ENCODE data around the gene OLIG1. TPM values are rescaled to one million over a fixed set of nuclear protein-coding genes. Genes with fewer than 3 reads are reported as not detected.

Gene OLIG1
- total RNA-seq, 2 experiments from 2014 or later: 0.61 TPM; not detected in 1

- H3K27ac Mint-ChIP-seq: no peak overlapping the region
- no peak overlapping the region for H3K4me3 Mint-ChIP-seq
- intact Hi-C loops (cut with micrococcal nuclease): loop anchor here (10.0 kb wide), 1 partner anchor 95 kb away; no protein-coding TSS in a partner anchor
- CTCF ChIA-PET: interaction anchor here (0.8 to 1.0 kb wide), 2 partner anchors 90 to 145 kb away, joined by 3 read pairs; no protein-coding TSS in a partner anchor
- TF ChIP-seq, protein P1, sequence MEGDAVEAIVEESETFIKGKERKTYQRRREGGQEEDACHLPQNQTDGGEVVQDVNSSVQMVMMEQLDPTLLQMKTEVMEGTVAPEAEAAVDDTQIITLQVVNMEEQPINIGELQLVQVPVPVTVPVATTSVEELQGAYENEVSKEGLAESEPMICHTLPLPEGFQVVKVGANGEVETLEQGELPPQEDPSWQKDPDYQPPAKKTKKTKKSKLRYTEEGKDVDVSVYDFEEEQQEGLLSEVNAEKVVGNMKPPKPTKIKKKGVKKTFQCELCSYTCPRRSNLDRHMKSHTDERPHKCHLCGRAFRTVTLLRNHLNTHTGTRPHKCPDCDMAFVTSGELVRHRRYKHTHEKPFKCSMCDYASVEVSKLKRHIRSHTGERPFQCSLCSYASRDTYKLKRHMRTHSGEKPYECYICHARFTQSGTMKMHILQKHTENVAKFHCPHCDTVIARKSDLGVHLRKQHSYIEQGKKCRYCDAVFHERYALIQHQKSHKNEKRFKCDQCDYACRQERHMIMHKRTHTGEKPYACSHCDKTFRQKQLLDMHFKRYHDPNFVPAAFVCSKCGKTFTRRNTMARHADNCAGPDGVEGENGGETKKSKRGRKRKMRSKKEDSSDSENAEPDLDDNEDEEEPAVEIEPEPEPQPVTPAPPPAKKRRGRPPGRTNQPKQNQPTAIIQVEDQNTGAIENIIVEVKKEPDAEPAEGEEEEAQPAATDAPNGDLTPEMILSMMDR (IDR thresholded peaks at IDR 0.05): no peak
- no peak for DNase-seq
- H3K36me3 Mint-ChIP-seq (ENCODE audit: low read depth): no peaks in the 10 kb centered on the region
- peaks cover 63% of the 10 kb centered on the region for H3K27me3 Mint-ChIP-seq
- ATAC-seq: no peak
- POLR2A ChIA-PET: no interaction called here
- no peaks in the 10 kb centered on the region for H3K9me3 Mint-ChIP-seq
- peaks cover 24% of the 10 kb centered on the region for H3K4me1 Mint-ChIP-seq (ENCODE audit: low read depth)
These were observed 39.9 kb upstream of the OLIG1 start for GRCh38 chr21:33029975-33030461.

- peaks cover 58% of the 10 kb centered on the region for H3K27me3 Mint-ChIP-seq
- DNase-seq: no peak
- no peaks in the 10 kb centered on the region for H3K36me3 Mint-ChIP-seq (ENCODE audit: low read depth)
- ChIA-PET POLR2A (no interaction called here), CTCF (interaction anchor here (0.8 kb wide), 1 partner anchor 146 kb away, joined by 3 read pairs; no protein-coding TSS in a partner anchor)
- intact Hi-C loops (cut with micrococcal nuclease): no loop called here
- H3K4me3 Mint-ChIP-seq: no peak overlapping the region
- no peak for ATAC-seq
- no peaks in the 10 kb centered on the region for H3K9me3 Mint-ChIP-seq
- TF ChIP-seq, protein P1 (IDR thresholded peaks at IDR 0.05): no peak
- H3K4me1 Mint-ChIP-seq (ENCODE audit: low read depth): peaks cover 22% of the 10 kb centered on the region
- H3K27ac Mint-ChIP-seq: no peak overlapping the region
These were observed 39.3 kb upstream of the OLIG1 start for GRCh38 chr21:33030633-33031032.

GRCh38 chr21:33031152-33031911 lies 38.6 kb upstream of the OLIG1 start:
- intact Hi-C loops (cut with micrococcal nuclease): no loop called here
- no peak for DNase-seq

GRCh38 chr21:33032434-33033047 lies 37.4 kb upstream of the OLIG1 start:
- Mint-ChIP-seq H3K27me3 (peaks cover 45% of the 10 kb centered on the region), H3K4me1 (ENCODE audit: low read depth) (peaks cover 21% of the 10 kb centered on the region), H3K27ac (no peak overlapping the region), H3K4me3 (no peak overlapping the region), H3K36me3 (ENCODE audit: low read depth) (no peaks in the 10 kb centered on the region), H3K9me3 (no peaks in the 10 kb centered on the region)
- DNase-seq: no peak
- intact Hi-C loops (cut with micrococcal nuclease): no loop called here
- TF ChIP-seq, protein P1 (IDR thresholded peaks at IDR 0.05): no peak
- CTCF ChIA-PET: no interaction called here
- POLR2A ChIA-PET: no interaction called here
- ATAC-seq: no peak

More at GRCh38 chr21:33031152-33031911, 38.6 kb upstream of the OLIG1 start:
- no peak for ATAC-seq
- Mint-ChIP-seq H3K27me3 (peaks cover 51% of the 10 kb centered on the region), H3K4me3 (no peak overlapping the region), H3K9me3 (no peaks in the 10 kb centered on the region), H3K4me1 (ENCODE audit: low read depth) (peaks cover 19% of the 10 kb centered on the region), H3K36me3 (ENCODE audit: low read depth) (no peaks in the 10 kb centered on the region), H3K27ac (no peak overlapping the region)
- ChIA-PET POLR2A (no interaction called here), CTCF (no interaction called here)
- TF ChIP-seq, protein P1 (IDR thresholded peaks at IDR 0.05): no peak
